IMR-90 (cell line): ENCODE results near the gene PEX26. TPM values are rescaled to one million over a fixed set of nuclear protein-coding genes. Genes with fewer than 3 reads are reported as not detected.

ENCODE experiments used
- ATAC-seq: fragments of 200-7000 bp; cut with Tn5 transposase; 2 replicates; pipeline ENCODE4 v1.9.1; 2020; ENCODE audit warnings: low read depth, mild to moderate bottlenecking, moderate library complexity
- BruUV-seq: library from RNA; stranded (reverse); fragments of 400-500 nt; replicated peaks from 2 replicates; lab custom pipeline; 2021; lab: Mats Ljungman, UMichigan
- CTCF ChIA-PET: fragments of 300-600 bp; formaldehyde crosslinking; extraction: SDS; loops from one replicate; lab custom pipeline; 2021; ENCODE audit warnings: antibody characterized with exemption; lab: Yijun Ruan, JAX
- POLR2A ChIA-PET: fragments of 300-600 bp; sonication (Branson Sonifier 250); formaldehyde crosslinking; loops from one replicate; lab custom pipeline; 2022; ENCODE audit warnings: antibody characterized with exemption; ENCODE audit not compliant: unreplicated experiment; lab: Charles Lee
- DNase-seq: peaks from one replicate; pipeline ENCODE4 v3.0.0; 2013
- H2AFZ ChIP-seq: replicated peaks from 2 replicates; pipeline ENCODE3; 2013; ENCODE audit warnings: low read length, mild to moderate bottlenecking; ENCODE audit not compliant: poor library complexity
- H2AK5ac ChIP-seq: 2 replicates; pipeline ENCODE4 v1.6.1; 2013; ENCODE audit warnings: low read depth, low read length, inconsistent platforms
- H2AK9ac ChIP-seq: replicated peaks from 2 replicates; pipeline ENCODE3; 2013; ENCODE audit warnings: mild to moderate bottlenecking, low read depth, low read length, moderate library complexity; ENCODE audit not compliant: poor library complexity
- H2BK120ac ChIP-seq: 2 replicates; pipeline ENCODE4 v1.6.1; 2013; ENCODE audit warnings: low read depth, low read length, inconsistent platforms
- H2BK15ac ChIP-seq: 3 replicates; pipeline ENCODE4 v1.6.1; 2013; ENCODE audit warnings: low read depth, low read length, inconsistent platforms
- H2BK20ac ChIP-seq: 2 replicates; pipeline ENCODE4 v1.6.1; 2013; ENCODE audit warnings: low read depth, mild to moderate bottlenecking, inconsistent platforms, low read length, moderate library complexity
- H2BK5ac ChIP-seq: 2 replicates; pipeline ENCODE4 v1.6.1; 2013; ENCODE audit warnings: mild to moderate bottlenecking, low read depth, low read length, inconsistent platforms; ENCODE audit not compliant: poor library complexity, severe bottlenecking
- H3K14ac ChIP-seq: replicated peaks from 2 replicates; pipeline ENCODE4 v1.6.1; 2013; ENCODE audit warnings: low read depth, low read length, inconsistent platforms
- H3K18ac ChIP-seq: 2 replicates; pipeline ENCODE4 v1.6.1; 2013; ENCODE audit warnings: low read depth, low read length, control low read depth
- H3K23ac ChIP-seq: 2 replicates; pipeline ENCODE4 v1.6.1; 2013; ENCODE audit warnings: low read depth, low read length, inconsistent platforms
- H3K27ac ChIP-seq: 2 replicates; pipeline ENCODE4 v1.5.1; 2013; ENCODE audit warnings: mild to moderate bottlenecking, control low read depth, low read length; ENCODE audit not compliant: insufficient read depth
- H3K27me3 ChIP-seq: 2 replicates; pipeline ENCODE4 v1.6.1; 2013; ENCODE audit warnings: low read length; ENCODE audit not compliant: control insufficient read depth, insufficient read depth
- H3K36me3 ChIP-seq: 2 replicates; pipeline ENCODE4 v1.6.1; 2013; ENCODE audit warnings: low read length, mixed read lengths; ENCODE audit not compliant: control insufficient read depth, insufficient read depth
- H3K4ac ChIP-seq: 2 replicates; pipeline ENCODE4 v1.6.1; 2013; ENCODE audit warnings: low read depth, low read length, inconsistent platforms
- H3K4me1 ChIP-seq: 2 replicates; pipeline ENCODE4 v1.6.1; 2013; ENCODE audit warnings: low read length, mixed read lengths; ENCODE audit not compliant: control insufficient read depth, insufficient read depth
- H3K4me2 ChIP-seq: 2 replicates; pipeline ENCODE4 v1.6.1; 2013; ENCODE audit warnings: low read depth, mild to moderate bottlenecking, control low read depth, low read length, moderate library complexity
- H3K4me3 ChIP-seq: 2 replicates; pipeline ENCODE4 v1.5.1; 2013; ENCODE audit warnings: low read depth, mild to moderate bottlenecking, control low read depth, low read length, moderate library complexity; ENCODE audit not compliant: insufficient read depth
- H3K56ac ChIP-seq: 2 replicates; pipeline ENCODE4 v1.6.1; 2013; ENCODE audit warnings: low read length, inconsistent platforms; ENCODE audit not compliant: insufficient read depth; ENCODE audit errors: extremely low read depth
- H3K79me1 ChIP-seq, 2 experiments: 2 replicates each; pipeline ENCODE4 v1.6.1; 2013; ENCODE audit warnings: low read length in 2 of 2, inconsistent platforms in 1 of 2, low read depth in 1 of 2
- H3K9ac ChIP-seq: 2 replicates; pipeline ENCODE4 v1.6.1; 2013; ENCODE audit warnings: low read depth, low read length, control low read depth
- H3K9me1 ChIP-seq: 2 replicates; pipeline ENCODE4 v1.6.1; 2013; ENCODE audit warnings: low read length, inconsistent platforms; ENCODE audit not compliant: insufficient read depth
- H3K9me3 ChIP-seq: 2 replicates; pipeline ENCODE4 v1.6.1; 2013; ENCODE audit warnings: low read length; ENCODE audit not compliant: control insufficient read depth, insufficient read depth
- H4K20me1 ChIP-seq: 2 replicates; pipeline ENCODE4 v1.6.1; 2013; ENCODE audit warnings: low read length, inconsistent platforms; ENCODE audit not compliant: insufficient read depth
- H4K5ac ChIP-seq: 2 replicates; pipeline ENCODE4 v1.6.1; 2013; ENCODE audit warnings: mild to moderate bottlenecking, low read depth, low read length, control low read depth
- H4K8ac ChIP-seq, 2 experiments: 2 replicates each; pipeline ENCODE4 v1.6.1; 2013; ENCODE audit warnings: low read depth in 2 of 2, low read length in 2 of 2, control low read depth in 1 of 2, inconsistent platforms in 1 of 2
- H4K91ac ChIP-seq: 2 replicates; pipeline ENCODE4 v1.6.1; 2013; ENCODE audit warnings: low read depth, low read length, inconsistent platforms; ENCODE audit not compliant: insufficient read depth
- ELK1 ChIP-seq: fragments of 150-350 bp; IDR thresholded peaks from 2 replicates; pipeline ENCODE4 v1.6.1; 2016; ENCODE audit warnings: low read depth, mild to moderate bottlenecking, low read length, moderate library complexity, borderline replicate concordance
- FOS ChIP-seq: fragments of 150-350 bp; IDR thresholded peaks from 2 replicates; pipeline ENCODE4 v1.6.1; 2016; ENCODE audit warnings: low read depth, low read length
- WGBS, 2 experiments: methylation state at CpG; one replicate each; pipeline versions ENCODE4 v1.1.5 to v1.1.7; 2013; ENCODE audit warnings: missing lambda C conversion rate in 2 of 2; ENCODE audit not compliant: insufficient read length in 1 of 2; ENCODE audit errors: extremely low coverage in 2 of 2; 5-methylcytosine and 5-hydroxymethylcytosine counted together
- dilution Hi-C: fragments of 300-500 bp; cut with HindIII; formaldehyde crosslinking; loops from one replicate; pipeline ENCODE4 v1.14.3; 2018; ENCODE audit warnings: low sequenced_read_pairs; ENCODE audit not compliant: unreplicated experiment
- in situ Hi-C: fragments of 300-500 bp; cut with MboI; formaldehyde crosslinking; loops from 3 replicates; pipeline ENCODE4 v1.14.3; 2019; ENCODE audit warnings: low sequenced_read_pairs, inconsistent platforms, mixed read lengths
- intact Hi-C: fragments of 100-400 bp; cut with micrococcal nuclease; formaldehyde crosslinking; loops from 2 replicates; pipeline ENCODE4 v1.10.0; 2022
- polyA plus RNA-seq, 3 experiments: library from polyadenylated mRNA; depleted of rRNA; stranded (reverse); fragments of >200 nt; gene quantifications; 2 replicates each; pipeline ENCODE4 v1.2.3, GENCODE V29; 2012; ENCODE audit warnings: low replicate concordance in 1 of 3
- total RNA-seq: library from RNA; depleted of rRNA; stranded (reverse); fragments of >200 nt; gene quantifications from 2 replicates; pipeline ENCODE4 v1.2.3, GENCODE V29; 2012

Gene PEX26
- total and polyA plus RNA-seq, 2 of the 4 experiments (the other 2 are of a cell fraction): 12.2 to 18.5 TPM

GRCh38 chr22:18060646-18061620, 16.9 kb upstream of the PEX26 start:
- Histone ChIP-seq H4K20me1 (no peaks in the 10 kb centered on the region), H3K4ac (peak overlapping the region; percentile 79), H2BK5ac (peak overlapping the region; percentile 88), H3K4me1 (peaks cover 18% of the 10 kb centered on the region), H3K9ac (no peak overlapping the region), H3K27me3 (no peaks in the 10 kb centered on the region), H2AK5ac (peak overlapping the region; percentile 96), H3K4me2 (peak overlapping the region; percentile 56), H4K5ac (peak overlapping the region; percentile 69; the same call in 1 of the 2 replicates), H3K23ac (0 out of 2 replicates have a peak overlapping the region, but pooled peaks have one; percentile 8), H3K9me1 (peaks cover 20% of the 10 kb centered on the region), H3K9me3 (no peaks in the 10 kb centered on the region), H2BK120ac (peak overlapping the region; percentile 83), H3K56ac (no peak overlapping the region), H4K8ac (peak overlapping the region; percentile 4 to 64; a peak in 2 of 4 replicates), H3K4me3 (no peak overlapping the region), H2AK9ac (peak overlapping the region; percentile 89), H3K36me3 (no peaks in the 10 kb centered on the region), H4K91ac (peak overlapping the region; percentile 45; the same call in 1 of the 2 replicates), H3K18ac (peak overlapping the region; percentile 65), H2BK15ac (peak overlapping the region; percentile 64; the same call in 2 of the 3 replicates), H2AFZ (peak overlapping the region; percentile 82), H3K27ac (peak overlapping the region; percentile 51), H3K79me1 (no peaks in the 10 kb centered on the region), H3K14ac (peak overlapping the region; percentile 22), H2BK20ac (peak overlapping the region; percentile 79)
- ATAC-seq: peak; percentile 59
- POLR2A ChIA-PET: no interaction called here
- intact Hi-C loops (no loop called here), in situ Hi-C loops (loop anchor here (25.0 kb wide), 1 partner anchor 499 kb away; the partner anchor contains the start of gene SLC25A18), dilution Hi-C loops (no loop called here)
- TF ChIP-seq FOS: peak; percentile 32; the same call in 1 of the 2 replicates
- TF ChIP-seq ELK1: no peak
- peak; percentile 71 for DNase-seq
- 60% methylated on average over 1 of the region's 13 CpGs; no CpG with 5 or more reads in 1 of the 2 experiments for WGBS, 2 experiments
- CTCF ChIA-PET: interaction anchor here (0.7 kb wide), 1 partner anchor 116 kb away, joined by 3 read pairs; no protein-coding TSS in a partner anchor
- no TSS peak for BruUV-seq
